Spinal cord (tissue), 10 donors: ENCODE measurements around the gene LAMA4. TPM values are rescaled to one million over a fixed set of nuclear protein-coding genes. Genes with fewer than 3 reads are reported as not detected.
"Not testable (repeated sequence)": the region's sequence is repeated elsewhere in the genome, so short reads cannot be mapped to it uniquely, and the experiment has no call there.

ENCODE experiments used
- DNase-seq, 6 donors: peaks; one replicate each; pipeline versions ENCODE4 v3.0.0 to v3.0.0-alpha.2; 2013 to 2015; ENCODE audit warnings: low spot score in 6 of 6, low read depth in 4 of 6
- H3K27ac ChIP-seq: one replicate; pipeline ENCODE4 v1.5.1; 2013; ENCODE audit warnings: low read depth, low read length, control low read depth
- H3K27me3 ChIP-seq: one replicate; pipeline ENCODE4 v1.6.1; 2013; ENCODE audit warnings: low read length; ENCODE audit not compliant: control insufficient read depth, insufficient read depth
- H3K36me3 ChIP-seq: one replicate; pipeline ENCODE4 v1.6.1; 2013; ENCODE audit warnings: low read length; ENCODE audit not compliant: control insufficient read depth, insufficient read depth
- H3K4me1 ChIP-seq: one replicate; pipeline ENCODE4 v1.6.1; 2013; ENCODE audit warnings: low read length; ENCODE audit not compliant: control insufficient read depth, insufficient read depth
- H3K4me3 ChIP-seq: one replicate; pipeline ENCODE4 v1.5.1; 2013; ENCODE audit warnings: low read depth, low read length, control low read depth
- H3K9me3 ChIP-seq: one replicate; pipeline ENCODE4 v1.6.1; 2013; ENCODE audit warnings: low read length; ENCODE audit not compliant: control insufficient read depth, insufficient read depth
- WGBS: methylation state at CpG from one replicate; pipeline ENCODE4 v1.1.5; 2013; ENCODE audit warnings: missing lambda C conversion rate; ENCODE audit not compliant: insufficient coverage; 5-methylcytosine and 5-hydroxymethylcytosine counted together
- polyA plus RNA-seq, 2 donors: library from polyadenylated mRNA; unstranded; fragments of 120-200 nt; gene quantifications; one replicate each; pipeline ENCODE4 v1.2.1, GENCODE V29; 2013; ENCODE audit not compliant: insufficient read length in 2 of 2
- total RNA-seq, 2 donors: library from RNA; depleted of rRNA in 1 of 2; stranded (reverse); fragments of 120-200 nt in 1 of 2; fragments of >200 nt in 1 of 2; gene quantifications; one replicate each; pipeline versions ENCODE4 v1.2.3 to v1.2.4, GENCODE V29; 2013 to 2014
- donor health status: healthy.

The LAMA4 gene
- total and polyA plus RNA-seq, 4 donors, result 60.5 to 317 (median 115) TPM

DNA sequence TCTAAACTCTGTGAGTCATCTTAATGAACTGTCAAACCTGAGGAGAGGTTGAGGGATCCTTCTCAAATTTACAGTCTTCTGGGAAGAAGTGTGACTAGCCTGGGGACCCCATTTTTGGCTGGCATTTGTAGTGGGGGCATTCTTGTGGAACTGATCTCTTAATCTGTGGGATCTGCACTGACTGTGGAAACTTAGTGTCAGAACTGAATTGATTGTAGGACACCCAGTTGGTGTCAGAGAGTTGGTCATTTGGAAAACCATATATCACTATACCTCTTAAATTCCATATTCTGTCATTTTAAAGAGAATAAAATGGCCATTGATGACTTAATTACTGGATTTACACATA, 48.3 kb downstream of the LAMA4 start:
- Histone ChIP-seq H3K27ac (no peak overlapping the region), H3K4me3 (no peak overlapping the region), H3K4me1 (peaks cover 5% of the 10 kb centered on the region), H3K27me3 (no peaks in the 10 kb centered on the region), H3K36me3 (no peaks in the 10 kb centered on the region), H3K9me3 (no peaks in the 10 kb centered on the region)
- no peak for DNase-seq

GRCh38 chr6:112205427-112206109, 48.8 kb downstream of the LAMA4 start:
- Histone ChIP-seq H3K9me3 (no peaks in the 10 kb centered on the region), H3K4me3 (no peak overlapping the region), H3K4me1 (peaks cover 5% of the 10 kb centered on the region), H3K27me3 (no peaks in the 10 kb centered on the region), H3K36me3 (no peaks in the 10 kb centered on the region), H3K27ac (no peak overlapping the region)
- no peak for DNase-seq
- 100% methylated on average over 3 of the region's 5 CpGs for WGBS

- peak overlapping the region; percentile 86 for H3K27ac ChIP-seq
- no peak for DNase-seq
- H3K36me3 ChIP-seq, result no peaks in the 10 kb centered on the region
- H3K27me3 ChIP-seq, result no peaks in the 10 kb centered on the region
- H3K4me1 ChIP-seq, result peaks cover 5% of the 10 kb centered on the region
- WGBS, result no CpG with 5 or more reads among the region's 4 CpGs
- H3K9me3 ChIP-seq, result no peaks in the 10 kb centered on the region
- no peak overlapping the region for H3K4me3 ChIP-seq
Observed at GRCh38 chr6:112204350-112204706, 50.0 kb downstream of the LAMA4 start.

DNA sequence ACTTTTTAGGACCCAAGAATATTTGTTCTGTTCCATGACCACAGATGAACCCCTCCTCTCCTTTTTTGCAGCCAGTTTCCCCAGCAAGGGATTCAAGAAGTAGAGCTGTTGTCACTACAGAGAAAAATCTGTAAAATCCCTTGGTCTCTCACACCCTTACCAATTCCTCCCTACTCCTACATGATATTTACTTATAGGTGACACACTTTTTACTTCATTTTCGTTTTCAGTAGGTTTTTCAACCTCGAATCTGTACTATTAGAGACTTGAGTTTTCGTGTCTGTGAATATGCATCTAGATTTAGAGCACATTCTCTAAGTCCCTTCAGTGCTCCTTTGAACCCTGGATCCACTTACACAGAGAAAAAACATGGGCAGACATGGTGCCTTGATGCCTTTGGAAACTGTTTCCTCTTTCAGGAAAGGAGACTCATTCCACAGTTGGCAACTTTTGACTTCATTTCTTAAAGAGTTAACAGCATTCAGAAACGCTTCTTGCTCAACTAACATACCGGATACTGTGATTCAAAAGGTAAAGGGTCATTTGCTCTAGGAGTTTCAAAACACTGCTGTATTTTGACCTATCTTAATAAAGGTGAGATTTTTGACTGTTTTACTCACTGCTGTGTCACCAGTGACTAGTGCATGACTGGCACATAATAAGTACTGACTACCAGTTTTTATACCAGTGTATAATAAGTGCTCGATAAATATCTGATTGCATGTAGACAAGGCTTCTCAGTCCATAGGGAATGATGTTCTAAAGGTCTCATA, 50.6 kb downstream of the LAMA4 start:
- Histone ChIP-seq H3K4me1 (peaks cover 5% of the 10 kb centered on the region), H3K4me3 (no peak overlapping the region)
- WGBS, result no CpG with 5 or more reads among the region's 6 CpGs

DNA sequence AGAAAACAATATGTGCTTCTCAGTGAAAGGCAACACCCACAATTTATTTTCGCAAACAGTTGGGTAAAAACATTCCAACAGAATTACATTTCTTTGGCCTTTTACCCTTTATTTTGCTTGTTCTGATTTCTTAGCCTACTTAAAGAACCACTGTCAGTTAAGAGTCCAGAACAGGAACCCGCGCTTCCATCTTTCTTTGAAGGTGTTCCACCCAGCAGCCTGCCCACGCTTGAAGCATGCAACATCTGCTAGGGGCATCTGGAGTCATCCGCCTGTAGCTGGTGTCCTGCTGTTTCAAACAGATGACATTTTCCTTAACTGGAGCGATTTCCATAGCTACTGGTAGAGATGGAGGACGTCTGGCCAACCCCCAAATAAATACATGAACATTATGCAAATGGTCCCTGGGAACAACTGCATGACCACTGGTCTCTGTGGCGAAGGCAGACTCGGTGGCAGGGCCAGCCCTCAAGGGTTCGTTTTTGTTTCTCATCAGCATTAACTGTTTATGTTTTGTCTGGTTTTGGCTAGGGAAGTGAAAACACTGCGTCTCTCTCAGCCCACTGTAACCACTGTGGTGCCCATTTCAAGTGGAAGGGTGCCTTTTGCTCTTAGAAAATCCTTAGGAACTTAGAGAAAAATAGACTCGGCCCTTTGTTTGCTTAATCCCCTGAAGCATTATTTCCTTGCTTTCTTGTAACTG, 51.6 kb downstream of the LAMA4 start:
- peaks cover 5% of the 10 kb centered on the region for H3K4me1 ChIP-seq
- H3K4me3 ChIP-seq, result no peak overlapping the region
- 30% methylated on average over 7 of the region's 12 CpGs for WGBS
- no peaks in the 10 kb centered on the region for H3K36me3 ChIP-seq
- DNase-seq, result peak in 2 of 6 donors; percentile 69 to 75
- H3K9me3 ChIP-seq, result no peaks in the 10 kb centered on the region
- peak overlapping the region; percentile 86 for H3K27ac ChIP-seq
- no peaks in the 10 kb centered on the region for H3K27me3 ChIP-seq

More for the DNA sequence above, 50.6 kb downstream of the LAMA4 start:
- no peak for DNase-seq
- H3K36me3 ChIP-seq, result no peaks in the 10 kb centered on the region
- peak overlapping the region; percentile 86 for H3K27ac ChIP-seq
- H3K9me3 ChIP-seq, result no peaks in the 10 kb centered on the region
- H3K27me3 ChIP-seq, result no peaks in the 10 kb centered on the region

- H3K36me3 ChIP-seq, H3K27ac ChIP-seq, H3K4me3 ChIP-seq, DNase-seq, H3K27me3 ChIP-seq, H3K9me3 ChIP-seq, H3K4me1 ChIP-seq: not testable (repeated sequence)
- WGBS, result no CpG with 5 or more reads among the region's 2 CpGs
Observed at GRCh38 chr6:112200185-112200914, 54.0 kb downstream of the LAMA4 start.

DNA sequence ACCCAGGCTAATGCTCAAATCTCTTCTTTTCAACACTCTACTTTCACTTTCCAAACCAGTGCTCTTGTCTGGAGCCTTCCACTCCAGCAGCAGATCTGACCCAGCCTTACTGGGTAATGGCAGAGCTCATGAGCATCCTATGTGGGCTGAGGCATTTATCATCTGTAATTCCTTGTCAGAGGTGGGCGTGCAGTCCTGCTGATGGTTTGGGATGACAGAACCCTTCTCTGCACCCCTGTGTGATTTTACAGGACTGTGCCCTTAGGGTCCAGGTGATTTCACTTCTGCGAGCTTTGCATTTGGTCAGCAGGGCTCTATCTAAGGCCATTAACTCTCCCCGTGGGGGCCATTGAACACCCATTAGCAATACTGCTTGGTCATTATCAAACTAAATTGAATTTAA, 55.4 kb downstream of the LAMA4 start:
- Histone ChIP-seq H3K27ac (no peak overlapping the region), H3K4me3 (no peak overlapping the region), H3K9me3 (no peaks in the 10 kb centered on the region), H3K36me3 (no peaks in the 10 kb centered on the region), H3K27me3 (no peaks in the 10 kb centered on the region), H3K4me1 (peaks cover 5% of the 10 kb centered on the region)
- 57% methylated on average over 3 of the region's 3 CpGs for WGBS
- peak in 1 of 6 donors; percentile 58 for DNase-seq

DNA sequence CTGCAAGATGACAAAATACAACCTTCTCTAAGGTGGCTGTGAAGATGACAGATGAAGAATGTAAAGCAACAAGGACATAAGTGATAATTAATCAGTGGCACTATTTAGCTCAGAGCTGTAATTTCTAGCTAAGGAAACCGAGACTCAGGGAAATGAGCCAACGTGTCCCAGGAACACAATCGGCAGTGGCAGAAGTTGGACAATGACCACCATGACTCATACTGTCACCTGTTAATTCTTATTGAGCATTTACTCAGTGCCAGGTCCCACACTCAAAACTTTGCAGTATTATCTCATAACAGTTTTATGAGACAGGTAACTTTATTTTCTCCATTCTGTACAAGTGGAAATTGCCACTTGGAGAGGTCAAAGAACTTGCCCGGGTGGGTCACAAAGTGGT, 55.8 kb downstream of the LAMA4 start:
- DNase-seq, result no peak
- Histone ChIP-seq H3K9me3 (no peaks in the 10 kb centered on the region), H3K36me3 (no peaks in the 10 kb centered on the region), H3K4me1 (peaks cover 5% of the 10 kb centered on the region), H3K27me3 (no peaks in the 10 kb centered on the region), H3K27ac (no peak overlapping the region), H3K4me3 (no peak overlapping the region)
- WGBS, result 73% methylated on average over 4 of the region's 4 CpGs

DNA sequence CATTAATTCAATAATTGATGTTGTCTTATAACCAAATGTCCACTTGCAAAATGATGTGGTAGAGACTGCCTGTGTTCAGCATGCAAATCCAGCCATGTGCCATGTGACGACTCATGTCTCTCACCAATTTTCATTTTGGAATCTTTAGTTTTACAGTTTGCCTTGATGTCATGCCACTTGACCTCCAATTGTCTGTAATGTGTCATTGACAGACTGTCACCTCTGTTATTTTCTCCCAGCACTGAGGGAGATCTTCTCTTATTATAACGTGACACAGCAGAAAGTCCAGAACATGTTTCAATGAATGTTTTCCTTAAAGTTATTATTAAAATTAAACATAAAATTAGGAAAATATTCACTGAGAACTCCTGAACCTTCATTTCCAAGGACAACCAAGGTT, 56.7 kb downstream of the LAMA4 start:
- Histone ChIP-seq H3K9me3 (no peaks in the 10 kb centered on the region), H3K4me3 (no peak overlapping the region), H3K4me1 (peaks cover 1% of the 10 kb centered on the region), H3K27me3 (no peaks in the 10 kb centered on the region), H3K36me3 (no peaks in the 10 kb centered on the region), H3K27ac (no peak overlapping the region)
- 100% methylated on average over 1 of the region's 2 CpGs for WGBS
- no peak for DNase-seq
